HepG2 (cell line): ENCODE results near the gene SLC1A2. TPM values are rescaled to one million over a fixed set of nuclear protein-coding genes. Genes with fewer than 3 reads are reported as not detected.

Source experiments
- ATAC-seq: fragments of 200-7000 bp; cut with Tn5 transposase; 3 replicates; pipeline ENCODE4 v1.9.1; 2020; ENCODE audit warnings: mild to moderate bottlenecking, moderate library complexity
- BruUV-seq: library from RNA; stranded (reverse); fragments of 400-500 nt; replicated peaks from 2 replicates; lab custom pipeline; 2021; lab: Mats Ljungman, UMichigan
- CTCF ChIA-PET: fragments of 300-600 bp; formaldehyde crosslinking; extraction: SDS; loops from one replicate; lab custom pipeline; 2021; ENCODE audit warnings: low total read pairs, inconsistent platforms, low intra/inter-chr PET ratio; lab: Yijun Ruan, JAX
- POLR2A ChIA-PET: fragments of 350-600 bp; sonication (Branson Sonifier 250); formaldehyde crosslinking; loops from one replicate; lab custom pipeline; 2020; ENCODE audit warnings: antibody characterized with exemption, inconsistent platforms; lab: Yijun Ruan, JAX
- DNase-seq: peaks from one replicate; pipeline ENCODE4 v3.0.0-alpha.2; 2015; ENCODE audit warnings: low spot score
- FAIRE-seq: peaks from 3 replicates; lab custom pipeline; 2011; peaks lifted over from hg19 to GRCh38; lab: Jason Lieb, UNC
- H2AFZ ChIP-seq: one replicate; pipeline ENCODE4 v1.6.1; 2011; ENCODE audit warnings: low read length, inconsistent platforms
- H3K27ac ChIP-seq: fragments of 300-600 bp; 3 replicates; pipeline ENCODE4 v1.8.0; 2011; ENCODE audit warnings: mixed run types, mild to moderate bottlenecking, mixed read lengths, low read length, inconsistent platforms; ENCODE audit not compliant: insufficient read depth; ENCODE audit errors: extremely low read length
- H3K27me3 ChIP-seq, 2 experiments: fragments of 200-600 bp in 1 of 2; 2 replicates in 1 of 2; 3 replicates in 1 of 2; pipeline versions ENCODE4 v1.6.0 to v1.8.0; 2011; ENCODE audit warnings: low read length in 2 of 2, mild to moderate bottlenecking in 2 of 2, moderate library complexity in 2 of 2, inconsistent platforms in 1 of 2; ENCODE audit not compliant: insufficient read depth in 2 of 2, control insufficient read depth in 1 of 2
- H3K36me3 ChIP-seq, 2 experiments: fragments of 200-600 bp in 1 of 2; replicated peaks in 1 of 2; 2 replicates in 1 of 2; 3 replicates in 1 of 2; pipeline versions ENCODE4 v1.5.1 to v1.8.0; 2011; ENCODE audit warnings: low read length in 2 of 2, inconsistent platforms in 1 of 2; ENCODE audit not compliant: insufficient read depth in 2 of 2, control insufficient read depth in 1 of 2
- H3K4me1 ChIP-seq: 2 replicates; pipeline ENCODE4 v1.5.1; 2012; ENCODE audit warnings: low read length, inconsistent platforms; ENCODE audit not compliant: insufficient read depth
- H3K4me2 ChIP-seq: 2 replicates; pipeline ENCODE4 v1.6.0; 2011; ENCODE audit warnings: low read depth, low read length, inconsistent platforms
- H3K4me3 ChIP-seq, 3 experiments: fragments of 200-600 bp in 1 of 3; sonication (generic), shearing (Covaris generic) in 1 of 3; replicated peaks in 1 of 3; 2 replicates each; pipeline ENCODE4 v1.5.1; 2011 to 2016; ENCODE audit warnings: low read length in 3 of 3, inconsistent platforms in 2 of 3, low read depth in 2 of 3, mild to moderate bottlenecking in 2 of 3, control low read depth in 1 of 3, mixed read lengths in 1 of 3; ENCODE audit not compliant: insufficient read depth in 1 of 3
- H3K79me2 ChIP-seq: one replicate; pipeline ENCODE4 v1.6.1; 2011; ENCODE audit warnings: low read length, inconsistent platforms; ENCODE audit not compliant: insufficient read depth
- H3K9ac ChIP-seq: 2 replicates; pipeline ENCODE4 v1.6.0; 2011; ENCODE audit warnings: mild to moderate bottlenecking, low read depth, low read length, inconsistent platforms; ENCODE audit not compliant: insufficient read depth
- H3K9me3 ChIP-seq: 2 replicates; pipeline ENCODE4 v1.5.1; 2012; ENCODE audit warnings: mild to moderate bottlenecking, low read length
- H4K20me1 ChIP-seq: 2 replicates; pipeline ENCODE4 v1.6.0; 2011; ENCODE audit warnings: inconsistent platforms, mild to moderate bottlenecking, low read length, moderate library complexity; ENCODE audit not compliant: insufficient read depth
- GTF3A ChIP-seq: sonication (generic); formaldehyde crosslinking; conservative IDR thresholded peaks from 2 replicates; pipeline ENCODE4 v1.4.0; 2020; ENCODE audit warnings: mild to moderate bottlenecking, missing genetic modification reagents
- HOXA7 ChIP-seq: sonication (generic); formaldehyde crosslinking; IDR thresholded peaks from 2 replicates; pipeline ENCODE4 v1.8.1; 2022; ENCODE audit warnings: mild to moderate bottlenecking, missing genetic modification reagents, moderate library complexity
- MLLT10 ChIP-seq: sonication (generic); formaldehyde crosslinking; IDR thresholded peaks from 2 replicates; pipeline ENCODE4 v1.4.0; 2020; ENCODE audit warnings: missing genetic modification reagents
- REPIN1 ChIP-seq: sonication (generic); formaldehyde crosslinking; IDR thresholded peaks from 2 replicates; pipeline ENCODE4 v1.8.0; 2022; ENCODE audit warnings: missing genetic modification reagents, low read depth, mild to moderate bottlenecking, borderline replicate concordance
- TAF1 ChIP-seq: sonication (generic); formaldehyde crosslinking; IDR thresholded peaks from 2 replicates; pipeline ENCODE4 v1.4.0; 2020; ENCODE audit warnings: missing genetic modification reagents
- XRCC5 ChIP-seq: fragments of 200-400 bp; formaldehyde crosslinking; optimal IDR thresholded peaks from 2 replicates; pipeline ENCODE3; 2017; ENCODE audit warnings: mild to moderate bottlenecking, low read length
- ZMYM4 ChIP-seq: sonication (generic); formaldehyde crosslinking; IDR thresholded peaks from 2 replicates; pipeline ENCODE4 v1.8.1; 2023; ENCODE audit warnings: mild to moderate bottlenecking, missing genetic modification reagents
- ZNF30 ChIP-seq: sonication (generic); formaldehyde crosslinking; IDR thresholded peaks from 2 replicates; pipeline ENCODE4 v1.5.0; 2020; ENCODE audit warnings: mild to moderate bottlenecking, missing genetic modification reagents
- ZNF510 ChIP-seq: sonication (generic); formaldehyde crosslinking; IDR thresholded peaks from 2 replicates; pipeline ENCODE4 v1.4.0; 2020; ENCODE audit warnings: low read depth, mild to moderate bottlenecking, missing genetic modification reagents
- ZNF564 ChIP-seq: sonication (generic); formaldehyde crosslinking; IDR thresholded peaks from 2 replicates; pipeline ENCODE4 v1.8.1; 2023; ENCODE audit warnings: mild to moderate bottlenecking, missing genetic modification reagents
- WGBS: methylation state at CpG from one replicate; pipeline ENCODE4 v1.1.6; 2017; ENCODE audit warnings: low lambda C conversion rate; 5-methylcytosine and 5-hydroxymethylcytosine counted together
- in situ Hi-C: cut with HindIII; loops from 2 replicates; pipeline ENCODE4 v1.10.0; 2017; ENCODE audit warnings: low pct_unique_long_range_greater_than_20kb; ENCODE audit not compliant: extremely low pct_ligation_motif_present
- intact Hi-C: fragments of 100-400 bp; cut with micrococcal nuclease; formaldehyde crosslinking; loops from one replicate; pipeline ENCODE4 v1.10.0; 2022; ENCODE audit not compliant: unreplicated experiment
- polyA plus RNA-seq, 8 experiments: library from polyadenylated mRNA; depleted of rRNA in 3 of 8; stranded (reverse) in 7 of 8; unstranded in 1 of 8; fragments of >200 nt; fragmentation: Illumina TruSeq in 4 of 8; extraction: Trizol in 4 of 8; gene quantifications; 2 replicates each; pipeline versions ENCODE4 v1.2.1 to v1.2.3, GENCODE V29; 2011 to 2016; ENCODE audit warnings: low read depth in 4 of 8, missing spikeins in 1 of 8, mixed read lengths in 1 of 8; ENCODE audit not compliant: insufficient read depth in 1 of 8
- total RNA-seq, 5 experiments: library from RNA; depleted of rRNA; stranded (reverse); fragments of >200 nt; fragmentation: Illumina TruSeq; extraction: Trizol; gene quantifications; 2 replicates each; pipeline ENCODE4 v1.2.3, GENCODE V29; 2016; ENCODE audit warnings: low read depth in 1 of 5
- TF ChIP-seq, protein P1 (sequence below): sonication (generic); formaldehyde crosslinking; IDR thresholded peaks from 2 replicates; pipeline ENCODE4 v1.9.0; 2022; ENCODE audit warnings: missing genetic modification reagents, mild to moderate bottlenecking, borderline replicate concordance
- TF ChIP-seq, protein P2 (sequence below): sonication (generic); formaldehyde crosslinking; IDR thresholded peaks from 2 replicates; pipeline ENCODE4 v1.4.0; 2020; ENCODE audit warnings: mild to moderate bottlenecking, missing genetic modification reagents
- TF ChIP-seq, protein P3 (sequence below): sonication (generic); formaldehyde crosslinking; IDR thresholded peaks from 2 replicates; pipeline ENCODE4 v1.4.0; 2020; ENCODE audit warnings: missing genetic modification reagents, borderline replicate concordance
- TF ChIP-seq, protein P4 (sequence below): sonication (generic); formaldehyde crosslinking; IDR thresholded peaks from 2 replicates; pipeline ENCODE4 v1.4.0; 2020; ENCODE audit warnings: missing genetic modification reagents

Gene SLC1A2
- total and polyA plus RNA-seq, 2 of the 13 experiments (the other 11 are each of a cell fraction or from before 2014, with no cell fraction given) = 23.2 to 43.2 TPM

DNA sequence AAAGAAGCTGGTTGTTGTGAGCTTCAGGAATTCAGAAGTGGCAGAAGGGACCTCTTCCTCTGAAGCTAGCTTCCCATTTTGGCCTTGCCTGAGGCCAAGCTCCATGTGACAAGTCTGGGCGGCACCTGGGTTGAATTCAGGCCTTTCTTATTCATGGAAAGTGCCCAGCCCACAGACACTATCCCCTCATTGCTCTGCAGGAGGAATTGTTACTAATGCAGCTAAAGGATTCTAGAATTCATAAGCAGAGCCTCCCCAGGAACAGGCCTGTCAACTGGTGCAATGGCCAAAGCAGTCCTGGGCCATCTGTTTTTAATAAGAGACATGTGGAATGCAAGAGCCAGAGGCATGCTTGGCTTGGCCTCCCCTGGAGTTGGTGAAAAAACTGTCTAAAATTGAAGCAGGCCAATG, 71.4 kb downstream of the SLC1A2 start:
- no peak for FAIRE-seq
- TF ChIP-seq HOXA7 (no peak), MLLT10 (CRISPR knock-in tag) (no peak), TAF1 (CRISPR knock-in tag) (no peak), XRCC5 (no peak), ZMYM4 (CRISPR knock-in tag) (no peak), GTF3A (CRISPR knock-in tag) (no peak), ZNF510 (no peak), ZNF30 (CRISPR knock-in tag) (no peak), REPIN1 (no peak), ZNF564 (no peak)
- TF ChIP-seq, protein P1, sequence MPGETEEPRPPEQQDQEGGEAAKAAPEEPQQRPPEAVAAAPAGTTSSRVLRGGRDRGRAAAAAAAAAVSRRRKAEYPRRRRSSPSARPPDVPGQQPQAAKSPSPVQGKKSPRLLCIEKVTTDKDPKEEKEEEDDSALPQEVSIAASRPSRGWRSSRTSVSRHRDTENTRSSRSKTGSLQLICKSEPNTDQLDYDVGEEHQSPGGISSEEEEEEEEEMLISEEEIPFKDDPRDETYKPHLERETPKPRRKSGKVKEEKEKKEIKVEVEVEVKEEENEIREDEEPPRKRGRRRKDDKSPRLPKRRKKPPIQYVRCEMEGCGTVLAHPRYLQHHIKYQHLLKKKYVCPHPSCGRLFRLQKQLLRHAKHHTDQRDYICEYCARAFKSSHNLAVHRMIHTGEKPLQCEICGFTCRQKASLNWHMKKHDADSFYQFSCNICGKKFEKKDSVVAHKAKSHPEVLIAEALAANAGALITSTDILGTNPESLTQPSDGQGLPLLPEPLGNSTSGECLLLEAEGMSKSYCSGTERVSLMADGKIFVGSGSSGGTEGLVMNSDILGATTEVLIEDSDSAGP = no peak
- TF ChIP-seq, protein P2, sequence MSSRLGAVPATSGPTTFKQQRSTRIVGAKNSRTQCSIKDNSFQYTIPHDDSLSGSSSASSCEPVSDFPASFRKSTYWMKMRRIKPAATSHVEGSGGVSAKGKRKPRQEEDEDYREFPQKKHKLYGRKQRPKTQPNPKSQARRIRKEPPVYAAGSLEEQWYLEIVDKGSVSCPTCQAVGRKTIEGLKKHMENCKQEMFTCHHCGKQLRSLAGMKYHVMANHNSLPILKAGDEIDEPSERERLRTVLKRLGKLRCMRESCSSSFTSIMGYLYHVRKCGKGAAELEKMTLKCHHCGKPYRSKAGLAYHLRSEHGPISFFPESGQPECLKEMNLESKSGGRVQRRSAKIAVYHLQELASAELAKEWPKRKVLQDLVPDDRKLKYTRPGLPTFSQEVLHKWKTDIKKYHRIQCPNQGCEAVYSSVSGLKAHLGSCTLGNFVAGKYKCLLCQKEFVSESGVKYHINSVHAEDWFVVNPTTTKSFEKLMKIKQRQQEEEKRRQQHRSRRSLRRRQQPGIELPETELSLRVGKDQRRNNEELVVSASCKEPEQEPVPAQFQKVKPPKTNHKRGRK (CRISPR knock-in tag) = no peak
- TF ChIP-seq, protein P3, sequence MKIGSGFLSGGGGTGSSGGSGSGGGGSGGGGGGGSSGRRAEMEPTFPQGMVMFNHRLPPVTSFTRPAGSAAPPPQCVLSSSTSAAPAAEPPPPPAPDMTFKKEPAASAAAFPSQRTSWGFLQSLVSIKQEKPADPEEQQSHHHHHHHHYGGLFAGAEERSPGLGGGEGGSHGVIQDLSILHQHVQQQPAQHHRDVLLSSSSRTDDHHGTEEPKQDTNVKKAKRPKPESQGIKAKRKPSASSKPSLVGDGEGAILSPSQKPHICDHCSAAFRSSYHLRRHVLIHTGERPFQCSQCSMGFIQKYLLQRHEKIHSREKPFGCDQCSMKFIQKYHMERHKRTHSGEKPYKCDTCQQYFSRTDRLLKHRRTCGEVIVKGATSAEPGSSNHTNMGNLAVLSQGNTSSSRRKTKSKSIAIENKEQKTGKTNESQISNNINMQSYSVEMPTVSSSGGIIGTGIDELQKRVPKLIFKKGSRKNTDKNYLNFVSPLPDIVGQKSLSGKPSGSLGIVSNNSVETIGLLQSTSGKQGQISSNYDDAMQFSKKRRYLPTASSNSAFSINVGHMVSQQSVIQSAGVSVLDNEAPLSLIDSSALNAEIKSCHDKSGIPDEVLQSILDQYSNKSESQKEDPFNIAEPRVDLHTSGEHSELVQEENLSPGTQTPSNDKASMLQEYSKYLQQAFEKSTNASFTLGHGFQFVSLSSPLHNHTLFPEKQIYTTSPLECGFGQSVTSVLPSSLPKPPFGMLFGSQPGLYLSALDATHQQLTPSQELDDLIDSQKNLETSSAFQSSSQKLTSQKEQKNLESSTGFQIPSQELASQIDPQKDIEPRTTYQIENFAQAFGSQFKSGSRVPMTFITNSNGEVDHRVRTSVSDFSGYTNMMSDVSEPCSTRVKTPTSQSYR = no peak
- TF ChIP-seq, protein P4, sequence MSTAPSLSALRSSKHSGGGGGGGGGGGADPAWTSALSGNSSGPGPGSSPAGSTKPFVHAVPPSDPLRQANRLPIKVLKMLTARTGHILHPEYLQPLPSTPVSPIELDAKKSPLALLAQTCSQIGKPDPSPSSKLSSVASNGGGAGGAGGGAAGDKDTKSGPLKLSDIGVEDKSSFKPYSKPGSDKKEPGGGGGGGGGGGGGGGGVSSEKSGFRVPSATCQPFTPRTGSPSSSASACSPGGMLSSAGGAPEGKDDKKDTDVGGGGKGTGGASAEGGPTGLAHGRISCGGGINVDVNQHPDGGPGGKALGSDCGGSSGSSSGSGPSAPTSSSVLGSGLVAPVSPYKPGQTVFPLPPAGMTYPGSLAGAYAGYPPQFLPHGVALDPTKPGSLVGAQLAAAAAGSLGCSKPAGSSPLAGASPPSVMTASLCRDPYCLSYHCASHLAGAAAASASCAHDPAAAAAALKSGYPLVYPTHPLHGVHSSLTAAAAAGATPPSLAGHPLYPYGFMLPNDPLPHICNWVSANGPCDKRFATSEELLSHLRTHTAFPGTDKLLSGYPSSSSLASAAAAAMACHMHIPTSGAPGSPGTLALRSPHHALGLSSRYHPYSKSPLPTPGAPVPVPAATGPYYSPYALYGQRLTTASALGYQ (CRISPR knock-in tag) = no peak

More for the DNA sequence above, 71.4 kb downstream of the SLC1A2 start:
- ATAC-seq (no peak), DNase-seq (no peak)
- Histone ChIP-seq H2AFZ (no peak overlapping the region), H3K4me3 (no peak overlapping the region), H3K9me3 (no peaks in the 10 kb centered on the region), H3K27me3 (no peaks in the 10 kb centered on the region), H4K20me1 (peaks cover 6% of the 10 kb centered on the region; the same call in 1 of the 2 replicates), H3K27ac (peak overlapping the region; percentile 53), H3K36me3 (0 out of 5 replicates have a peak, but pooled peaks cover 0 to 3% of the 10 kb centered on the region in 2 experiments), H3K79me2 (peaks cover 7% of the 10 kb centered on the region), H3K4me2 (no peak overlapping the region), H3K9ac (no peak overlapping the region), H3K4me1 (peaks cover 44% of the 10 kb centered on the region)
- no TSS peak for BruUV-seq
- intact Hi-C loops (no loop called here), in situ Hi-C loops (no loop called here)
- CTCF ChIA-PET = no interaction called here
- POLR2A ChIA-PET = interaction anchor here (1.0 to 2.6 kb wide), 3 partner anchors 10 to 418 kb away, joined by 3 to 19 read pairs (median 7); no protein-coding TSS in a partner anchor
- 100% methylated on average over 1 of the region's 1 CpG for WGBS
